GM12892 (cell line): ENCODE results near the gene SIPA1L3.

Source experiments
- POLR2A ChIP-seq: IDR thresholded peaks from 2 replicates; pipeline ENCODE4 v1.6.1; 2011; ENCODE audit warnings: low read depth, low read length, control low read depth
- POLR2AphosphoS5 ChIP-seq: IDR thresholded peaks from 2 replicates; pipeline ENCODE4 v1.6.1; 2011; ENCODE audit warnings: low read depth, low read length, control low read depth
- TAF1 ChIP-seq: IDR thresholded peaks from 2 replicates; pipeline ENCODE4 v1.6.1; 2011; ENCODE audit warnings: low read depth, mild to moderate bottlenecking, control low read depth, low read length, borderline replicate concordance

- TF ChIP-seq POLR2A (no peak), POLR2AphosphoS5 (no peak), TAF1 (no peak)
Observed at GRCh38 chr19:38107129-38107528, 200.1 kb downstream of the SIPA1L3 start.
